22Rv1 (cell line): Measurements from ENCODE around the gene SCUBE1.

Source experiments
- H3K27ac ChIP-seq: fragments of 450-650 bp; 2 replicates; pipeline ENCODE4 v1.5.1; 2017
- CTCF ChIP-seq: fragments of 450-650 bp; IDR thresholded peaks from 2 replicates; pipeline ENCODE4 v1.5.1; 2017; ENCODE audit warnings: mild to moderate bottlenecking
- ZFX ChIP-seq: fragments of 450-650 bp; IDR thresholded peaks from 2 replicates; pipeline ENCODE4 v1.6.1; 2017; ENCODE audit warnings: antibody characterized with exemption, borderline replicate concordance

SCUBE1 gene

GRCh38 chr22:43245717-43246116 lies 97.5 kb downstream of the SCUBE1 start:
- no peak for TF ChIP-seq ZFX
- TF ChIP-seq CTCF: no peak
- no peak overlapping the region for H3K27ac ChIP-seq

- H3K27ac ChIP-seq: no peak overlapping the region
- TF ChIP-seq CTCF (no peak), ZFX (no peak)
Observed at GRCh38 chr22:43244803-43245527, 98.2 kb downstream of the SCUBE1 start.

GRCh38 chr22:43244402-43244801 lies 98.8 kb downstream of the SCUBE1 start:
- TF ChIP-seq ZFX (no peak), CTCF (no peak)
- H3K27ac ChIP-seq: no peak overlapping the region

- H3K27ac ChIP-seq: no peak overlapping the region
- TF ChIP-seq CTCF: no peak
- no peak for TF ChIP-seq ZFX
Observed at GRCh38 chr22:43243324-43243723, 99.8 kb downstream of the SCUBE1 start.

GRCh38 chr22:43242627-43243026 lies 100.5 kb downstream of the SCUBE1 start:
- no peak overlapping the region for H3K27ac ChIP-seq
- no peak for TF ChIP-seq ZFX
- no peak for TF ChIP-seq CTCF

- TF ChIP-seq CTCF: no peak
- no peak for TF ChIP-seq ZFX
Observed at GRCh38 chr22:43241699-43242386, 101.3 kb downstream of the SCUBE1 start.

GRCh38 chr22:43241138-43241597 lies 102.0 kb downstream of the SCUBE1 start:
- TF ChIP-seq ZFX: no peak
- TF ChIP-seq CTCF: no peak
- H3K27ac ChIP-seq: no peak overlapping the region

More at GRCh38 chr22:43241699-43242386, 101.3 kb downstream of the SCUBE1 start:
- H3K27ac ChIP-seq: no peak overlapping the region
